Dendritic cell treated with granulocyte-macrophage colony-stimulating factor and Interleukin-4, amounts not matched to agents 40 ng/mL and 50 ng/mL, for 4 days (primary cell): ENCODE results near the gene CLIP4.

Source experiments
- H3K27ac Mint-ChIP-seq: one replicate; pipeline ENCODE4 v1.8.0; 2022; ENCODE audit warnings: mild to moderate bottlenecking, mixed read lengths
- H3K27me3 Mint-ChIP-seq: one replicate; pipeline ENCODE4 v1.8.0; 2022; ENCODE audit warnings: mild to moderate bottlenecking, mixed read lengths
- H3K36me3 Mint-ChIP-seq: one replicate; pipeline ENCODE4 v1.8.0; 2022; ENCODE audit warnings: low read depth, mixed read lengths
- H3K4me1 Mint-ChIP-seq: one replicate; pipeline ENCODE4 v1.8.0; 2022; ENCODE audit warnings: low read depth, mixed read lengths
- H3K4me3 Mint-ChIP-seq: one replicate; pipeline ENCODE4 v1.8.0; 2022; ENCODE audit warnings: mild to moderate bottlenecking, moderate library complexity, mixed read lengths
- H3K9me3 Mint-ChIP-seq: one replicate; pipeline ENCODE4 v1.8.0; 2022; ENCODE audit warnings: mixed read lengths
- intact Hi-C: fragments of 100-400 bp; cut with micrococcal nuclease; formaldehyde crosslinking; loops from one replicate; pipeline ENCODE4 v1.15.0; 2022

The CLIP4 gene

DNA sequence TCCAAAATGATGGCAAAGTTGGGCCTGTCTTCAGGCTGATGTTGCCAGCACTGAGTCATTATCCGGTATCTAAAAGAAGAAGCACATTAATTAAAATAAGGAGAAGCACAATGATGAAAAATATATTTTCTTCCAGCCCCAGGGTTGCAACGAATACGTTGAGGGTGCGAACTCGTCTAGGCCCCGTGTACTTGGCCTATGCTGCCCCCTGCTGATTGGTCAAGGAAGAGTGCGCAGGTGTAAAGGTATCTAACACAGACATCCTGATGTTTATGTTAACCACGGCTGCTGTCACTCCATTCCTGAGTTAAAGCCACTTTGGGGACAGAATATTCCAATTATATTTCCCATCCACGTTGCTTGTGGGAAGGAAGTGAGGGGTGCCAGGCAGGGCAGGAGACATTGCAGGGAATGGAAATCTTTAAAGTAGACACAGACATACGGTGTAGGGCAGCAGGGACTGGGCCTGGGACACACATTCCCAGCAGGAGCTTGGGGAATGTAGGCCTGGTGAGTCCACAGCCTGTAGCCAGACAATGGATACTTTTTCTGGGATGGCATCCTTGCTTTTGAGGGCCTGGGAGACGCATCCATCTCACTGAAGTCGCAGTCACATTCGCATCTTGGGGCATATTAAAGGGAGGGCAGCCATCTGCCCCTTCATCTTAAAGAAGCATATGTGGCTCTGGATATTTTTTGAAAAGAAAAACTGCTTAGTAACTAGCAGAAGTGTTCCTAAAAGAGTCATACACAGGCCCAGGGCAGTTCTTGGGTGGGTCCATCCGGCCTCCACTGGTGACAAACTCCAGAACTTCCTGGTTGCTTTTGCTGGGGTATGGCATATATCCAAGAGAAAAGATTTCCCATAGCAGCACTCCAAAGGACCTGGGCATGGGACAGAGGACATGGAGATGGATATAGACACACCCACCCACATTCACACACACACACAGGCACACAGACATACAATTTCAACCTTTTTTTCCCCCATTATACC is 81.9 kb downstream of the CLIP4 start:
- intact Hi-C loops, result loop anchor here (1.0 to 10.0 kb wide), 2 partner anchors 239 to 372 kb away; no protein-coding TSS in a partner anchor
- Mint-ChIP-seq H3K27me3 (peaks cover 2% of the 10 kb centered on the region), H3K4me1 (peaks cover 16% of the 10 kb centered on the region), H3K36me3 (no peaks in the 10 kb centered on the region), H3K9me3 (no peaks in the 10 kb centered on the region), H3K27ac (no peak overlapping the region), H3K4me3 (no peak overlapping the region)

DNA sequence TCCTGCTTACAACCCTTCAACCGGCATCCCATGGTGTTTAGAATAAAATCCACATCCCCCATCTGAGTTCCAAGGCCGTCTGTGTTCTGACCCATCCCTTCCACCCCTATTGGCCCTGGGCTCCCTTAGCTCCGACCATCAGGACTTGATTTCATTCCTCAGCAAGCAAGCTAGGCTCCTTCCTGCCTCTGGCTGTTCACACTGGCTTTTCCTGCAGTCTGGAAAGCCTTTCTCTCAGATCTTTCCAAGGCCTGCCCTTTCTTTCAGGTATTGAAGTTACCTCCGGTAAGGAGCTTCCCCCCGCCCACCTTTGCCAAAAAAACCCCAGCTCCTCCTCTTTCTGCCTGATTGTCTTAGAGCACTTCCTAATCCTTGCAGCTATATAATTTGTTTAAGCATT is 86.8 kb downstream of the CLIP4 start:
- Mint-ChIP-seq H3K9me3 (no peaks in the 10 kb centered on the region), H3K36me3 (peaks cover 12% of the 10 kb centered on the region), H3K27ac (no peak overlapping the region), H3K27me3 (no peaks in the 10 kb centered on the region), H3K4me1 (peaks cover 5% of the 10 kb centered on the region), H3K4me3 (no peak overlapping the region)
- intact Hi-C loops, result no loop called here

DNA sequence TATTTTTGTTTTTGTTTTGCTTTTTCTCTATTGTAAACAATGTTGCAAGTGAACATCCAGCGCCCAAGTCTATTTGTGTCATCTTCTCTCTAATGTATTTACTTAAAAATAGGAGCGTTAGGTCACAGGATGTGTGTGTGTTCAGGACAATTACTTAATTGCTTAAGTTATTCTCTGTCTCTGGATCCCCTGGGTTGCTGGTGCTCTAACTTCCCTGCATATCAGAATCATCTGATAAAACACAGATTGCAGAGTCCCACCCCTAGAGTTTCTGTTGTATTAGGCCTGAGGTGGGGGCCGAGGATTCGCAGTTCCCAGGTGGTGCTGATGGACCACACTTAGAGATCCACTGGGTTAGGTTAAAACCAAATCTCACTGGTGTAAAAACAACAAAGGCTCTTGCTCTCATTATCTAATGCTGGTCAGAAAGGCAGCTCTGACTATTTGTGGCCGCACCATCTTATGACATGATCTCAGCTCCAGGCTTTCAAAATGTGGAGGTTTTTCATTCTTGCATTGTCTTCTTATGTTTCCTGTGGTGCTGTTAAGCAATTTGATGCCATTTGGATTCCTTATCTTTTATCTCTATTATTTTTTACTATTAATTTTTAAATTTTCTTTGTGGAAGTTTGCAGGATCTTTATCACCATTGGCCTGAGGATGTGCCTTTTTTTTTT is 87.7 kb downstream of the CLIP4 start:
- intact Hi-C loops, result no loop called here
- no peak overlapping the region for H3K4me3 Mint-ChIP-seq
- H3K4me1 Mint-ChIP-seq, result peaks cover 5% of the 10 kb centered on the region
- H3K9me3 Mint-ChIP-seq, result no peaks in the 10 kb centered on the region
- H3K27me3 Mint-ChIP-seq, result no peaks in the 10 kb centered on the region
- H3K36me3 Mint-ChIP-seq, result peaks cover 12% of the 10 kb centered on the region
- no peak overlapping the region for H3K27ac Mint-ChIP-seq

DNA sequence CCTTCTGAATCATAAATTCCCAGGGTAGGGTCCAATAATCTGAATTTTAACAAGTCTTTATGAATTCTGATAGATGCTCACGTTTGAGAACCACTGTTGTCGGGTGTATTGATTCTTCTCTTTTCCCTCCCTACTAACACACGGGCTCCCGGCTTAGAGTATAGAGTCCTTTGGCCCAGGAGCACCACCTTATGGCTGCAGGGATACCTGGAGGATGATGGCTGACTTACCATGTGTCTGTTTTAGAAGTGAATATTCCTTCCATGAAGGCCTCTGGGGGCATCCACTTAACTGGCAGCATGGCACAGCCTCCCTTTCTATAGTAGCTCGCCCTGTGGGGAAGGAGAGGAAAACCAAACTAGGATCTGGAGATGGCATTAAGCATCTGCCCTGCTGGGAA is 91.7 kb downstream of the CLIP4 start:
- Mint-ChIP-seq H3K4me3 (no peak overlapping the region), H3K27ac (no peak overlapping the region), H3K4me1 (peaks cover 7% of the 10 kb centered on the region), H3K27me3 (no peaks in the 10 kb centered on the region), H3K36me3 (peaks cover 12% of the 10 kb centered on the region), H3K9me3 (no peaks in the 10 kb centered on the region)
- intact Hi-C loops, result no loop called here

DNA sequence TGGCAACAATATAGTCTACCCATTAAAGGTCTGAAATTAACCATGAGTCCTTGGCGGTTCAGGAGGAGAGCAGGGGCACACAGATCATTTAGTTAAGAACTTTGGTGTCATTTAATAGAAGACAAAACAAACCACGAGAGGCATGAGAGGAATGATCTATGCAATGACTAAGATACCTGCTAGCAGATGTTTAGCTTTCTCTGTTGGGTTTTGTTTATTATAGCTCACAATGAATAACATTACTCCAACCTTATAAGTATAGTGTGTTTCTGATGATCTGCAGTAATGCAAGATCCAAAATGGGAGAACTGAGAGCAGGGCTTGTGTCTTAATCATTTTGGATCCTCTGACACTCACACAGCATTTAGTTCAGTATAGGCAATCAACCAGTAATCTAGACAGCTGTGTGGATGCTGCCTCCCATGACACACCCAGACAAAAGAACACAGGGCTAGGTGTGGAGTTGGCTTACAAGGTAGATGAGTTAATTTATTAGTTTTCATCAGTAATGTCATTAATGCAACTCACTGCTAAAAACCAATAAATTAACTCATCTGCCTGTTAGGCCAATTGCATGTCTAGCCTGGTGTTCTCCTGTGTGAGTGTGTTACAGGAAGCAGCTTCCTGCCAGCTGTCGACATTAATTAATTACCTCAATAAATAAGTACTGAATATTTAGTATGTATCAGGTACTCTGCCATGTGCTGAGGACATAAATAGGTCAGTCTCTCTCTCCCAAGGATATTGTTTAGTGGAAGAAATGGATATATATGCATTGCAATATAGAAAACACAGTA is 92.3 kb downstream of the CLIP4 start:
- no peak overlapping the region for H3K4me3 Mint-ChIP-seq
- no peak overlapping the region for H3K27ac Mint-ChIP-seq
- no peaks in the 10 kb centered on the region for H3K27me3 Mint-ChIP-seq
- peaks cover 9% of the 10 kb centered on the region for H3K4me1 Mint-ChIP-seq
- peaks cover 12% of the 10 kb centered on the region for H3K36me3 Mint-ChIP-seq
- H3K9me3 Mint-ChIP-seq, result no peaks in the 10 kb centered on the region
- intact Hi-C loops, result no loop called here

DNA sequence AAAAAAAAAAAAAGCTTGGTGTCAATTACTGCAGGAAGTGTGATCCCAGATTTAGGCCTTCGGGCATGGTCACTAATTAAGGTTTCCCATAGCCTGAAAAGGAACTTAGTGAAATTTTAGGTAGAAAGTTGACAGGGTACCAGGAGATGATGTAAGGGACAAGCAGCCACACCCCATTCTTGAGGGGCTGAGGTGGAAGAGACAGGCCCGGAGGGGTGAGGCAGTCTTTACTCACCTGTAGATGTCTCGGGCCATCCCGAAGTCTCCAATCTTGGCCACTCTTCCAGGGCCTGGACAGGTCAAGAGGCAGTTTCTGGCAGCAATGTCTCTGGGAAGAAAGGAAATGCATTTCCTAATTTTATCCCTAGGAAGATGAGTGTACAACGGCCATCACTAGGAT is 94.3 kb downstream of the CLIP4 start:
- Mint-ChIP-seq H3K9me3 (no peaks in the 10 kb centered on the region), H3K36me3 (peaks cover 6% of the 10 kb centered on the region), H3K27ac (no peak overlapping the region), H3K4me3 (no peak overlapping the region), H3K27me3 (no peaks in the 10 kb centered on the region), H3K4me1 (peaks cover 9% of the 10 kb centered on the region)
- intact Hi-C loops, result no loop called here

DNA sequence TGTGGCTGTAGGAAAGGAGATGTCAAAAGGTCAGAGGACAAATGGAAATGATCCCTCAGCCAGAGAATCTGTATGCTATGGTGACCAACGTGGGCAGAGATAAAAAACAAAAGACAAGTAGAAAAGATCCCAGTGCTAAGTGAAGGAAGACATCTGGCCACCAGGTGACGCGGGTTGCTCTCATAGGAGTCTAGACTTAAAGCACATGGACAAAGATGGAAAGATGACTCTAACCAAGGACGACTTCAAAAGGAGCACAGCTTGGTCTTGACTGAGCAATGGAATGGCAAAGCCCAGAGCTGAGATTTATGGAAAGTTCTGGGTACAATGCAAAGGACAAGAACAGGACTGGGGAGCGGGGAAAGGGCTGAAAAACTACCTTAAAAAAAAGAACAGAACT is 96.8 kb downstream of the CLIP4 start:
- intact Hi-C loops, result no loop called here
- Mint-ChIP-seq H3K4me3 (no peak overlapping the region), H3K9me3 (no peaks in the 10 kb centered on the region), H3K4me1 (peaks cover 9% of the 10 kb centered on the region), H3K27ac (no peak overlapping the region), H3K36me3 (no peaks in the 10 kb centered on the region), H3K27me3 (peaks cover 1% of the 10 kb centered on the region)

DNA sequence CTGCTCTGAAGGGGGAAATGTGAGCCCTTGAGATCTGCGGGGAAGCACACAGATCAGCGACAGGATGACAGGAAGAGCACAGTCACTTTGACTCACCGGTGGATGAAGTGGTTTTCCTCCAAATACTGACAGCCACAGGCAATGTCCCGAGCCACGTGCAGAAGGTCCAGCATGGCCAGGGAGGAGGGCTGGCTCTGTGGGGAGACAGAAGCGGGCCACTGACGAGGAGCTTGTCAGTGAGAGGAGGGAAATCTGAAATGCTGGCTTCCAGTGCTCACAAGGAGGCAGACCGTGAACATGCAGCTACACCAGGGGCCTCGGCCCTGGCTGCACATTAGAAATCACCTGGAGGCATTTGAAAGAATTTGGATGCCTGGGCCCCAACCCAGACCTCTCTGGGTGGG is 98.7 kb downstream of the CLIP4 start:
- Mint-ChIP-seq H3K4me3 (no peak overlapping the region), H3K27ac (no peak overlapping the region), H3K36me3 (no peaks in the 10 kb centered on the region), H3K9me3 (no peaks in the 10 kb centered on the region), H3K27me3 (peaks cover 1% of the 10 kb centered on the region), H3K4me1 (peaks cover 9% of the 10 kb centered on the region)
- intact Hi-C loops, result no loop called here

DNA sequence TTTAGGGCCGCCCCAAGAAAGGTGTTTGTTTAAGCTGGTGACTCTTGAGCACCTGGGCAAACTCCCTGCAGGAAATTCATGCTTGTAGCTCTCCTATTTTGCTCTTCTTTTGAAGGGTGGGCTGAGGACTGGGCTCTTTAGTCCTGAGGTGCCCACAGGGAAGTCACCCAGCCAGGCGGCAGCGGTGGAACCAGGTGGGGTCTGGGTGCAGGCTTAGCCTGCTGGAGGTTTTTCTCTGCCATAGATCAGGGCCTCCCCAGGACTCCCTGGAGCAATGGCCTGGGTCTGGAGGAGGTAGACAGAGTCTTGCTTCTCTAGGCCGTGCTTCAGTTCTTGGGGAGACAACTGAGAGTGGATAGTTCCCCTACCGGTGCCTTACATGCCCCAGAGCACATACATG is 99.9 kb downstream of the CLIP4 start:
- Mint-ChIP-seq H3K27ac (no peak overlapping the region), H3K36me3 (no peaks in the 10 kb centered on the region), H3K4me1 (peaks cover 9% of the 10 kb centered on the region), H3K4me3 (no peak overlapping the region), H3K27me3 (peaks cover 1% of the 10 kb centered on the region), H3K9me3 (no peaks in the 10 kb centered on the region)
- intact Hi-C loops, result no loop called here

DNA sequence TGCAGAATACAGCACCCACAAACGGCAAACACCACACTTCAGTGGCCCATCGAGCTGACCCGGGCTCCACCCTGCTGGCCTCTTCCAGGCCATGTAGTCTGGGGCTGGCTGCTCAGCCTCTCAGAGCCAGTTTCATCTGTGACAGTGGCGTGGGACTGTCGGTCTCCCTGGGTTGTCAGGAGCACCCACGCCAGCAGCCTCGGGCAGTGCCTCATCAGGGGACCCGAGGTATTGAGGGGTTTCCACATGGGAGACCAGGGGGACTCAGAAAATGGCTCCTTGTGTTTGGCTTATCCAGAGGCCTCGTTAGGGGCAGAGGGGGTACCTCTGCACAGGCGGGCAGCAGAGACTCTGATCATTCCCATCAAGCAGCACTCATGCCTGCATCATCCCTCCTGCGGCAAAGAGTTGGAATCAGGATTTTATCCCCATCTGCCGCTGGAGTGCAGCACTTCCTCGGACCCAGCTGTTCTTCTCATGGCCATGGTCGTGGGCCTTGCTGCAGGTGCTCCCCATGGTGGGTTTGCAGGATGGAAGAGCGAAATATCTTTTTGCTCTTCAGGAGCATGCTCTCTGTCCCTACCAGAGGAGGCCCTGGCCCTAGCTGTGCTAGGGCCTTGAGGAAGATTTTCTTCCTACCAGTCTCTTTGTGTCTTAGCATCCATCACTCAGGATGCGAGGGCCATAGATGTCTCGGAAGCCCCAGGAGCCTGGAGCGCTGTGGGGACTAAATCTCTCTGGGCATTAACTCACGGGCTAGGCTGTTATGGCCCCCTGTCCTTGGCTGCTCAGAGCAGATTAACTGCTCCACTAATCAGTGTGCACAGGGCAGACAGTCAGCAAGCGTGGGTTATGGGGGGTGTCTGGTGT is 100.8 kb downstream of the CLIP4 start:
- Mint-ChIP-seq H3K4me3 (no peak overlapping the region), H3K4me1 (peaks cover 9% of the 10 kb centered on the region), H3K9me3 (no peaks in the 10 kb centered on the region), H3K27ac (no peak overlapping the region), H3K36me3 (no peaks in the 10 kb centered on the region), H3K27me3 (peaks cover 5% of the 10 kb centered on the region)
- intact Hi-C loops, result no loop called here

DNA sequence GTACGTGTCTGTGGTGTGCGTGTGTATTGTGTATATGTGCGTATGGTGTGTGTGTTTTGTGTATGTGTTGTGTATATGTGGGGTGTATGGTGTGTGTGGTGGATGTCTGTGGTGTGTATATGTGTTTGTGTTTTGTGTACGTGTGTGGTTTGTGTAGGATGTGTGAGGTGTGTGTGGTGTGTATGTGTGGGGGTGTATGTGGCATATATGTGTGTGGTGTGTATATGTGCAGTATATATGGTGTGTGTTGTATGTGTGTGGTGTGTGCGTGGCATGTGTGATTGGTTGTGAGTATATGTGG is 101.3 kb downstream of the CLIP4 start:
- H3K27ac Mint-ChIP-seq, result no peak overlapping the region
- H3K9me3 Mint-ChIP-seq, result no peaks in the 10 kb centered on the region
- intact Hi-C loops, result no loop called here

DNA sequence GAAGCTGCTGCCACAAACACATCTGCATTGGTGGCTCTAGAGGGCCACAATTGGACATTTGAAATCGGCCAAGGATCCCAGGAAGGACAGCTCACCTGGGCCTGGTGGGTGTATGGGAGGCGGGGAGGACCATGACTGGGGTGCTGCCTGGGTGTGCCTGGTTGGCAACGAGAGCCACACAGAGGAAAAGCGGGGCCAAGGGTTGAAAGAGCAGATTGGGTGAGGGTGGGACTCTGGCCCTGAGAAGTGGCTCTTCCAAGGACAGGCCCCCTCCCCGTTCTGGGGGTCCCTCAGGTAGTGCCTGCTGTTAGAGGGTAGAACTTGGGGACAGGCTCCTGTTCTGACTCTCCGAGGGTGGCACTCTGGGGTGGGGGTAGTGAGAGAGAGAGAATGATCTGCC is 102.9 kb downstream of the CLIP4 start:
- peaks cover 9% of the 10 kb centered on the region for H3K27me3 Mint-ChIP-seq
- intact Hi-C loops, result no loop called here
- H3K4me1 Mint-ChIP-seq, result no peaks in the 10 kb centered on the region
- H3K36me3 Mint-ChIP-seq, result no peaks in the 10 kb centered on the region
- H3K9me3 Mint-ChIP-seq, result no peaks in the 10 kb centered on the region
- H3K4me3 Mint-ChIP-seq, result no peak overlapping the region
- no peak overlapping the region for H3K27ac Mint-ChIP-seq

More for the DNA sequence above, 101.3 kb downstream of the CLIP4 start:
- Mint-ChIP-seq H3K4me1 (peaks cover 9% of the 10 kb centered on the region), H3K27me3 (peaks cover 5% of the 10 kb centered on the region), H3K4me3 (no peak overlapping the region), H3K36me3 (no peaks in the 10 kb centered on the region)

DNA sequence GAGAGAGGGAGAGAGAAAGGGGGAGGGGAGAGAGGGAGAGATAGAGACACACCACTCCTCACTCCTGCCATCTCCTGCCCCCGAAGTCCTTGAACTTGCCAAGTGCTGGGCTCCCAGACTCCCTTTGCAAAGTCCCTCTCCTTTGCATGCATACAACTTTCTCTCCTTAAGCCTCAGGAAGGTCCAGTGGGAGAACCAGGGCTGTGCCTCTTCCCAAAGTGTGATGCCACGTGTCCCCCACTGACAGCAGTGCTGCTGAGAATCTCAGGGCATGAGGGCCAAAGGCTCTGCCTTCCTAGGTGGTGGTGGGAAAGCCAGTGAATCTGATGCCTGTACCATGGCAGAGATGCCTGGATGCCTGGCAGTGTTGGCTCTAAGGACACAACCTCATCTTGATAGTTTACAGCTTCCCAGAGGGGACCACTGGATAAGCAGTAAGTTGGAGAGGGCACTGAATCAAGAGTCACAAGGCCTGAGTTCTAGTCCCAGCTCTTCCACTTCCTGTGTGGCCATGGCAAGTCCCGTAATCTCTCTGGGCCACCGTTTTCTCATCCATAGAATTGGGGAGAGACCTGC is 103.4 kb downstream of the CLIP4 start:
- intact Hi-C loops, result no loop called here
- no peaks in the 10 kb centered on the region for H3K4me1 Mint-ChIP-seq
- H3K36me3 Mint-ChIP-seq, result no peaks in the 10 kb centered on the region
- peaks cover 9% of the 10 kb centered on the region for H3K27me3 Mint-ChIP-seq
- H3K27ac Mint-ChIP-seq, result no peak overlapping the region
- no peaks in the 10 kb centered on the region for H3K9me3 Mint-ChIP-seq
- no peak overlapping the region for H3K4me3 Mint-ChIP-seq
